Testis (tissue), 3 donors: ENCODE results near the gene KBTBD12. TPM values are rescaled to one million over a fixed set of nuclear protein-coding genes. Genes with fewer than 3 reads are reported as not detected.

Experiments
- DNase-seq: peaks from one replicate; pipeline ENCODE4 v3.0.0-alpha.2; 2019
- H3K27ac ChIP-seq, 2 donors: fragments of 200-600 bp; sonication (generic); one replicate each; pipeline ENCODE4 v1.5.1; 2019
- H3K27me3 ChIP-seq: fragments of 200-600 bp; sonication (generic); one replicate; pipeline ENCODE4 v1.5.1; 2019
- H3K36me3 ChIP-seq: fragments of 200-600 bp; sonication (generic); one replicate; pipeline ENCODE4 v1.5.1; 2017; ENCODE audit warnings: low read depth; ENCODE audit errors: missing control alignments
- H3K4me1 ChIP-seq: fragments of 200-600 bp; sonication (generic); one replicate; pipeline ENCODE4 v1.5.1; 2019
- H3K4me3 ChIP-seq, 2 donors: fragments of 200-600 bp; sonication (generic); one replicate each; pipeline ENCODE4 v1.5.1; 2017 to 2019
- H3K9me3 ChIP-seq: fragments of 200-600 bp; sonication (generic); one replicate; pipeline ENCODE4 v1.5.1; 2017
- CTCF ChIP-seq, 3 experiments: fragments of 450-650 bp in 2 of 3; fragments of 200-600 bp in 1 of 3; sonication (generic) in 1 of 3; IDR thresholded peaks; one replicate each; pipeline ENCODE4 v1.5.1; 2016 to 2019; ENCODE audit warnings: antibody characterized with exemption in 3 of 3, mild to moderate bottlenecking in 2 of 3, moderate library complexity in 1 of 3
- POLR2A ChIP-seq: fragments of 450-650 bp; IDR thresholded peaks from one replicate; pipeline ENCODE4 v1.6.1; 2017; ENCODE audit warnings: antibody characterized with exemption, mild to moderate bottlenecking, moderate library complexity
- WGBS, 2 donors: methylation state at CpG; one replicate each; pipeline ENCODE4 v1.1.5; 2018; 5-methylcytosine and 5-hydroxymethylcytosine counted together
- intact Hi-C: fragments of 100-400 bp; cut with DNase I; formaldehyde crosslinking; loops from one replicate; pipeline ENCODE4 v1.15.1; 2023; ENCODE audit warnings: low total_unique reads
- polyA plus RNA-seq: library from polyadenylated mRNA; stranded (reverse); fragments of 350-450 nt; fragmentation: Illumina TruSeq; extraction: RNeasy Lipid Tissue Mini Kit (QIAGEN cat#74804); gene quantifications from one replicate; pipeline ENCODE4 v1.2.3, GENCODE V29; 2014; ENCODE audit warnings: low read depth, low replicate concordance; ENCODE audit not compliant: insufficient read depth
- total RNA-seq, 2 donors: library from RNA; depleted of rRNA; stranded (reverse); fragments of >200 nt; gene quantifications; one replicate each; pipeline ENCODE4 v1.2.3, GENCODE V29; 2016

Gene KBTBD12
- total and polyA plus RNA-seq, 3 donors from 2014 or later = 1.6 to 4.6 (median 2.7) TPM

GRCh38 chr3:127978636-127979035 lies 63.6 kb downstream of the KBTBD12 start:
- intact Hi-C loops = loop anchor here (10.0 kb wide), 1 partner anchor 404 kb away; no protein-coding TSS in a partner anchor
- 86 to 96% methylated on average over 2 of the region's 2 CpGs for WGBS, 2 donors
- H3K27ac ChIP-seq = no peak overlapping the region
- H3K4me3 ChIP-seq = no peak overlapping the region
- H3K36me3 ChIP-seq = no peaks in the 10 kb centered on the region
- no peaks in the 10 kb centered on the region for H3K4me1 ChIP-seq
- TF ChIP-seq CTCF (IDR thresholded peaks at IDR 0.05) (no peak), POLR2A (no peak)
- H3K9me3 ChIP-seq = no peaks in the 10 kb centered on the region
- no peak for DNase-seq
- H3K27me3 ChIP-seq = no peaks in the 10 kb centered on the region

GRCh38 chr3:127979473-127979872 lies 64.4 kb downstream of the KBTBD12 start:
- Histone ChIP-seq H3K4me3 (no peak overlapping the region), H3K27ac (no peak overlapping the region), H3K9me3 (no peaks in the 10 kb centered on the region), H3K36me3 (no peaks in the 10 kb centered on the region), H3K4me1 (no peaks in the 10 kb centered on the region), H3K27me3 (no peaks in the 10 kb centered on the region)
- no peak for DNase-seq
- TF ChIP-seq POLR2A (no peak), CTCF (IDR thresholded peaks at IDR 0.05) (no peak)
- intact Hi-C loops = loop anchor here (10.0 kb wide), 1 partner anchor 405 kb away; no protein-coding TSS in a partner anchor

- no peak overlapping the region for H3K4me3 ChIP-seq
- intact Hi-C loops = no loop called here
- TF ChIP-seq POLR2A = no peak
- TF ChIP-seq CTCF (IDR thresholded peaks at IDR 0.05) = no peak
- H3K27me3 ChIP-seq = no peaks in the 10 kb centered on the region
- no peaks in the 10 kb centered on the region for H3K36me3 ChIP-seq
- no peaks in the 10 kb centered on the region for H3K9me3 ChIP-seq
- no peak for DNase-seq
- no peaks in the 10 kb centered on the region for H3K4me1 ChIP-seq
- H3K27ac ChIP-seq = no peak overlapping the region
Measured at GRCh38 chr3:127981097-127981496, 66.1 kb downstream of the KBTBD12 start.

GRCh38 chr3:127982155-127982554 lies 67.1 kb downstream of the KBTBD12 start:
- Histone ChIP-seq H3K4me1 (no peaks in the 10 kb centered on the region), H3K27me3 (no peaks in the 10 kb centered on the region), H3K36me3 (no peaks in the 10 kb centered on the region), H3K4me3 (no peak overlapping the region), H3K9me3 (no peaks in the 10 kb centered on the region), H3K27ac (no peak overlapping the region)
- intact Hi-C loops = no loop called here
- no peak for DNase-seq
- 80 to 83% methylated on average over 3 of the region's 3 CpGs for WGBS, 2 donors
- no peak for TF ChIP-seq POLR2A
- no peak for TF ChIP-seq CTCF (IDR thresholded peaks at IDR 0.05)

GRCh38 chr3:127984241-127984975 lies 69.4 kb downstream of the KBTBD12 start:
- H3K36me3 ChIP-seq = no peaks in the 10 kb centered on the region
- no peaks in the 10 kb centered on the region for H3K27me3 ChIP-seq
- H3K9me3 ChIP-seq = no peaks in the 10 kb centered on the region
- no peak for TF ChIP-seq CTCF (IDR thresholded peaks at IDR 0.05)
- TF ChIP-seq POLR2A = no peak
- WGBS, 2 donors = 92 to 94% methylated on average over 7 to 8 of the region's 8 CpGs
- H3K4me3 ChIP-seq = no peak overlapping the region
- H3K27ac ChIP-seq = no peak overlapping the region
- no peaks in the 10 kb centered on the region for H3K4me1 ChIP-seq
- no peak for DNase-seq
- intact Hi-C loops = no loop called here
